Body of pancreas (tissue), 4 donors: ENCODE measurements around the gene PRKG1. TPM values are rescaled to one million over a fixed set of nuclear protein-coding genes. Genes with fewer than 3 reads are reported as not detected.

Experiments
- ATAC-seq: fragments of 150-250 bp; one replicate; pipeline ENCODE4 v1.9.1; 2016
- DNase-seq, 4 donors: peaks; one replicate each; pipeline ENCODE4 v3.0.0-alpha.2; 2019
- H3K27ac ChIP-seq, 4 donors: fragments of 200-600 bp; sonication (generic); 1 replicate in 3 of 4; 2 replicates in 1 of 4; pipeline versions ENCODE4 v1.5.1 to v1.6.1; 2016 to 2019; ENCODE audit warnings: mild to moderate bottlenecking in 1 of 4, mixed read lengths in 1 of 4, moderate library complexity in 1 of 4
- H3K27me3 ChIP-seq, 2 donors: fragments of 200-600 bp; sonication (generic); one replicate each; pipeline ENCODE4 v1.6.0; 2016; ENCODE audit warnings: mild to moderate bottlenecking in 1 of 2
- H3K36me3 ChIP-seq, 2 donors: fragments of 200-600 bp; sonication (generic); replicated peaks in 1 of 2; 2 replicates each; pipeline ENCODE4 v1.5.1; 2016; ENCODE audit warnings: low read depth in 2 of 2; ENCODE audit not compliant: insufficient read depth in 1 of 2
- H3K4me1 ChIP-seq: fragments of 200-600 bp; sonication (generic); one replicate; pipeline ENCODE4 v1.6.0; 2016
- H3K4me3 ChIP-seq, 2 donors: fragments of 200-600 bp; sonication (generic); 1 replicate in 1 of 2; 2 replicates in 1 of 2; pipeline ENCODE4 v1.5.1; 2016 to 2019
- H3K9me3 ChIP-seq, 3 donors: fragments of 200-600 bp; sonication (generic); 1 replicate in 2 of 3; 2 replicates in 1 of 3; pipeline ENCODE4 v1.5.1; 2016
- POLR2A ChIP-seq, 3 donors: fragments of 450-650 bp; IDR thresholded peaks; one replicate each; pipeline ENCODE4 v1.6.1; 2016; ENCODE audit warnings: antibody characterized with exemption in 3 of 3, mild to moderate bottlenecking in 2 of 3
- WGBS, 2 donors: methylation state at CpG; one replicate each; pipeline ENCODE4 v1.1.5; 2017; 5-methylcytosine and 5-hydroxymethylcytosine counted together
- intact Hi-C: fragments of 100-400 bp; cut with DNase I; formaldehyde crosslinking; loops from one replicate; pipeline ENCODE4 v1.15.1; 2023
- total RNA-seq, 2 donors: library from RNA; depleted of rRNA; stranded (reverse); fragments of >200 nt; gene quantifications; one replicate each; pipeline ENCODE4 v1.1.0, GENCODE V29; 2016
- TF ChIP-seq, protein P1 (sequence below), 7 experiments: fragments of 450-650 bp in 4 of 7; fragments of 200-600 bp in 3 of 7; sonication (generic) in 3 of 7; IDR thresholded peaks; one replicate each; pipeline ENCODE4 v1.5.1; 2016 to 2019; ENCODE audit warnings: antibody characterized with exemption in 7 of 7

PRKG1 gene
- total RNA-seq, 2 donors from 2014 or later, result 14.2 to 18.9 TPM

DNA sequence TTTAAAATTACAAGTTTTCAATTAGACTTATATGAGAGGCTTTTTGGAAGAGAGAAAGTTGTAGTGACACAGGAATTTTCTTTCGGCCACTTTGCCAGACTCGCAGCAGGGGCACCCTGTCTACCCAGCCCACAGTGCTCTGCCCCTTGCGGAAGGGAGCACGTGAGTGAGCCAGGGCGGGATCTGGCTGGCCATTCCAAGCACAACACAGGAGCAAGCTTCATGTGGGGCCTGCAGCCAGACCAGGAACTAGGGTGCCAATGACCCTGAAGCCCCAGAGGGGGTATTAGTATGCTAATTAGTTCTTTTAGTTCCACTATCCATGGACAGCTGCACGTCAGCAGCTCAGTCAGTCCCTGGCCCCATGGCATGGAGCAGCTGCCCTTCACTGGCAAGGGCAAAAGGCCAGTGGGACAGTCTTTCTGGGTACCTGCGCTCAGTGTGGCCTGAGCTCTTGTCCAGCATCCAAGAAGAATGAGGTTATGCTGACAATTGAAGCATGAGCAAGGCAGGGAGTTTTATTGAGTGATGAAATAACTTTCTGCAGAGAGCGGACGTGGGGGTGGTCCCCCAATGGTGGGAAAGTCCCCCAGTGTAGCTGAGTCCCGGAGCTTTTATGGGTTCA lies 876.2 kb downstream of the PRKG1 start:
- H3K4me1 ChIP-seq, result no peaks in the 10 kb centered on the region
- TF ChIP-seq, protein P1, sequence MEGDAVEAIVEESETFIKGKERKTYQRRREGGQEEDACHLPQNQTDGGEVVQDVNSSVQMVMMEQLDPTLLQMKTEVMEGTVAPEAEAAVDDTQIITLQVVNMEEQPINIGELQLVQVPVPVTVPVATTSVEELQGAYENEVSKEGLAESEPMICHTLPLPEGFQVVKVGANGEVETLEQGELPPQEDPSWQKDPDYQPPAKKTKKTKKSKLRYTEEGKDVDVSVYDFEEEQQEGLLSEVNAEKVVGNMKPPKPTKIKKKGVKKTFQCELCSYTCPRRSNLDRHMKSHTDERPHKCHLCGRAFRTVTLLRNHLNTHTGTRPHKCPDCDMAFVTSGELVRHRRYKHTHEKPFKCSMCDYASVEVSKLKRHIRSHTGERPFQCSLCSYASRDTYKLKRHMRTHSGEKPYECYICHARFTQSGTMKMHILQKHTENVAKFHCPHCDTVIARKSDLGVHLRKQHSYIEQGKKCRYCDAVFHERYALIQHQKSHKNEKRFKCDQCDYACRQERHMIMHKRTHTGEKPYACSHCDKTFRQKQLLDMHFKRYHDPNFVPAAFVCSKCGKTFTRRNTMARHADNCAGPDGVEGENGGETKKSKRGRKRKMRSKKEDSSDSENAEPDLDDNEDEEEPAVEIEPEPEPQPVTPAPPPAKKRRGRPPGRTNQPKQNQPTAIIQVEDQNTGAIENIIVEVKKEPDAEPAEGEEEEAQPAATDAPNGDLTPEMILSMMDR (IDR thresholded peaks at IDR 0.05), result no peak
- no peak for TF ChIP-seq POLR2A (IDR thresholded peaks at IDR 0.05)
- WGBS, 2 donors, result 92 to 93% methylated on average over 10 of the region's 10 CpGs
- H3K27me3 ChIP-seq, result no peaks in the 10 kb centered on the region
- DNase-seq (no peak), ATAC-seq (no peak)
- intact Hi-C loops, result no loop called here
- no peak overlapping the region for H3K4me3 ChIP-seq
- H3K27ac ChIP-seq, result no peak overlapping the region
- H3K9me3 ChIP-seq, result no peaks in the 10 kb centered on the region
- H3K36me3 ChIP-seq, result no peaks in the 10 kb centered on the region

DNA sequence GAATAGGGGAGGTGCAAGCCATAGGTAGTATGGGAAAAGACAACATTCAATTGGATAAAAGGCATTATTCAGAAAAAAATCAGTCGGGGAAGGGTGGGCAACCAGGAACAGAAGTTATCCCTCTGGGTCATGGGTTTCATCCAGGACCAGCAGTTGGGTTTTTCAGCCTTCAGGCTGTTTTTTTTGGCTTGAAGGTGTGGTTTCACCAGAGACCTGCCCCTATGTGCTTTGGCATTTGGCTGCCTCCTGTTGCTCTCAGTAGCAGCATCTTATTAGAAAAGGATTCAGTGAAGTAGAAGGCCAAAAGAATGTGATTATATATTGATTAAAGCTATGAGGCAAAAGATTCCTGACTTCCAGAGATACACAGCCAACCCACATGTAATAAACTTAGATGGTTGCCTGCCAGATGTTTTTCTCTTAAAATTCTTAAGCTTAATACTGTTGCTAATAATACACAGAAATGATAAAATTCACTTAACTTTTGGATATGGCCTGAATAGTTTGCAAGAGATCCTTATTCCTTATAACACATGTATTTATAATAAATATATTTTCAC lies 876.8 kb downstream of the PRKG1 start:
- Histone ChIP-seq H3K4me1 (no peaks in the 10 kb centered on the region), H3K9me3 (no peaks in the 10 kb centered on the region), H3K36me3 (no peaks in the 10 kb centered on the region), H3K4me3 (no peak overlapping the region), H3K27me3 (no peaks in the 10 kb centered on the region), H3K27ac (no peak overlapping the region)
- no peak for ATAC-seq
- intact Hi-C loops, result no loop called here
- WGBS, 2 donors, result 83 to 88% methylated on average over 1 of the region's 1 CpG
- TF ChIP-seq POLR2A (IDR thresholded peaks at IDR 0.05), result no peak
- TF ChIP-seq, protein P1 (IDR thresholded peaks at IDR 0.05), result no peak
- DNase-seq, result no peak

- intact Hi-C loops, result no loop called here
- H3K9me3 ChIP-seq, result no peaks in the 10 kb centered on the region
- TF ChIP-seq, protein P1 (IDR thresholded peaks at IDR 0.05), result no peak
- no peak for TF ChIP-seq POLR2A (IDR thresholded peaks at IDR 0.05)
- no peaks in the 10 kb centered on the region for H3K27me3 ChIP-seq
- 69 to 76% methylated on average over 1 of the region's 1 CpG for WGBS, 2 donors
- H3K36me3 ChIP-seq, result no peaks in the 10 kb centered on the region
- DNase-seq (no peak), ATAC-seq (no peak)
- H3K4me1 ChIP-seq, result no peaks in the 10 kb centered on the region
- no peak overlapping the region for H3K27ac ChIP-seq
- no peak overlapping the region for H3K4me3 ChIP-seq
Observed at GRCh38 chr10:51951601-51952000, 877.3 kb downstream of the PRKG1 start.

GRCh38 chr10:51952056-51952455 lies 877.8 kb downstream of the PRKG1 start:
- intact Hi-C loops, result no loop called here
- TF ChIP-seq POLR2A (IDR thresholded peaks at IDR 0.05), result no peak
- DNase-seq (no peak), ATAC-seq (no peak)
- H3K4me3 ChIP-seq, result no peak overlapping the region
- 81 to 83% methylated on average over 1 of the region's 1 CpG for WGBS, 2 donors
- H3K36me3 ChIP-seq, result no peaks in the 10 kb centered on the region
- H3K9me3 ChIP-seq, result no peaks in the 10 kb centered on the region
- no peak overlapping the region for H3K27ac ChIP-seq
- H3K4me1 ChIP-seq, result no peaks in the 10 kb centered on the region
- no peaks in the 10 kb centered on the region for H3K27me3 ChIP-seq

DNA sequence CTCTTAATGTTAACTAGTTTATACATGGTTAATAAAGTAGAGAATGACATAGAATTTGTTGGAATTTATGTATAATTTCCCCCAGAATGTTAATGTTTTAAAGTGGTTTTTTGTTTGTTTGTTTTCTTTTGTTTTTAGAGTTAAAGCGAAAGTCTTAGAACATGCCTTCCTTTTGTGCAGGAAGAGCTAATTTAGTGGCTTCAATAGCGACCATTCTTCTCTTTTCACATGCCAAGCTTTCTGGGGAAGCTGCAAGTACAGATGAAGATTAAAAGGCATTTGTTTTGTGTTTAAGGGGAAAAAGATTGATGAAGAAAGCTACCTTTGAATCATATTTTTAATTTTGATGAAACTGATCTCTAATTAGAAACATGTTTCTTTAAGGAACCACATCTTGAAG lies 881.4 kb downstream of the PRKG1 start:
- Histone ChIP-seq H3K27ac (no peak overlapping the region), H3K27me3 (no peaks in the 10 kb centered on the region), H3K9me3 (no peaks in the 10 kb centered on the region), H3K4me3 (no peak overlapping the region), H3K4me1 (no peaks in the 10 kb centered on the region), H3K36me3 (no peaks in the 10 kb centered on the region)
- no peak for TF ChIP-seq POLR2A (IDR thresholded peaks at IDR 0.05)
- TF ChIP-seq, protein P1 (IDR thresholded peaks at IDR 0.05), result no peak
- ATAC-seq, result no peak
- intact Hi-C loops, result no loop called here
- no peak for DNase-seq
- 77 to 94% methylated on average over 2 of the region's 2 CpGs for WGBS, 2 donors
